GM18951 (cell line): ENCODE data around the gene ARHGAP15.

Experiments used
- POLR2A ChIP-seq: IDR thresholded peaks from 4 replicates; pipeline ENCODE4 v1.6.1; 2011; ENCODE audit warnings: mild to moderate bottlenecking; ENCODE audit not compliant: insufficient read length, insufficient read depth; ENCODE audit errors: extremely low read depth
- in situ Hi-C: fragments of 300-500 bp; cut with MboI; formaldehyde crosslinking; loops from one replicate; pipeline ENCODE4 v1.12.0; 2022; ENCODE audit warnings: low sequenced_read_pairs, mixed read lengths, inconsistent platforms; ENCODE audit not compliant: unreplicated experiment

The ARHGAP15 gene

GRCh38 chr2:143504397-143504796, 375.2 kb downstream of the ARHGAP15 start:
- TF ChIP-seq POLR2A: no peak
- in situ Hi-C loops: no loop called here

GRCh38 chr2:143505542-143505941, 376.3 kb downstream of the ARHGAP15 start:
- in situ Hi-C loops: no loop called here
- no peak for TF ChIP-seq POLR2A

GRCh38 chr2:143513081-143513480, 383.9 kb downstream of the ARHGAP15 start:
- in situ Hi-C loops: no loop called here
- no peak for TF ChIP-seq POLR2A

- in situ Hi-C loops: no loop called here
- TF ChIP-seq POLR2A: no peak
Observed at GRCh38 chr2:143514413-143514812, 385.2 kb downstream of the ARHGAP15 start.

GRCh38 chr2:143515318-143515717, 386.1 kb downstream of the ARHGAP15 start:
- TF ChIP-seq POLR2A: no peak

GRCh38 chr2:143519521-143519920, 390.3 kb downstream of the ARHGAP15 start:
- no peak for TF ChIP-seq POLR2A
- in situ Hi-C loops: no loop called here

More at GRCh38 chr2:143515318-143515717, 386.1 kb downstream of the ARHGAP15 start:
- in situ Hi-C loops: no loop called here

- TF ChIP-seq POLR2A: no peak
- in situ Hi-C loops: no loop called here
Observed at GRCh38 chr2:143521396-143521795, 392.2 kb downstream of the ARHGAP15 start.

GRCh38 chr2:143522699-143523098, 393.5 kb downstream of the ARHGAP15 start:
- TF ChIP-seq POLR2A: no peak
- in situ Hi-C loops: no loop called here

GRCh38 chr2:143524119-143524553, 394.9 kb downstream of the ARHGAP15 start:
- in situ Hi-C loops: no loop called here
- TF ChIP-seq POLR2A: no peak

GRCh38 chr2:143524559-143525401, 395.6 kb downstream of the ARHGAP15 start:
- in situ Hi-C loops: no loop called here
- no peak for TF ChIP-seq POLR2A

GRCh38 chr2:143525402-143525860, 396.2 kb downstream of the ARHGAP15 start:
- TF ChIP-seq POLR2A: no peak
- in situ Hi-C loops: no loop called here

- no peak for TF ChIP-seq POLR2A
- in situ Hi-C loops: no loop called here
Observed at GRCh38 chr2:143526498-143526897, 397.3 kb downstream of the ARHGAP15 start.

GRCh38 chr2:143528021-143528420, 398.8 kb downstream of the ARHGAP15 start:
- no peak for TF ChIP-seq POLR2A
- in situ Hi-C loops: no loop called here

- no peak for TF ChIP-seq POLR2A
- in situ Hi-C loops: no loop called here
Observed at GRCh38 chr2:143529118-143529720, 400.0 kb downstream of the ARHGAP15 start.
